NCI-H82 (cell line): Measurements from ENCODE around the gene BEAN1.
"Not testable (repeated sequence)": the region's sequence is repeated elsewhere in the genome, so short reads cannot be mapped to it uniquely, and the experiment has no call there.

ENCODE experiments used
- DNase-seq: peaks from one replicate; lab custom pipeline; 2025; lab: John Stamatoyannopoulos, UW

Gene BEAN1

DNA sequence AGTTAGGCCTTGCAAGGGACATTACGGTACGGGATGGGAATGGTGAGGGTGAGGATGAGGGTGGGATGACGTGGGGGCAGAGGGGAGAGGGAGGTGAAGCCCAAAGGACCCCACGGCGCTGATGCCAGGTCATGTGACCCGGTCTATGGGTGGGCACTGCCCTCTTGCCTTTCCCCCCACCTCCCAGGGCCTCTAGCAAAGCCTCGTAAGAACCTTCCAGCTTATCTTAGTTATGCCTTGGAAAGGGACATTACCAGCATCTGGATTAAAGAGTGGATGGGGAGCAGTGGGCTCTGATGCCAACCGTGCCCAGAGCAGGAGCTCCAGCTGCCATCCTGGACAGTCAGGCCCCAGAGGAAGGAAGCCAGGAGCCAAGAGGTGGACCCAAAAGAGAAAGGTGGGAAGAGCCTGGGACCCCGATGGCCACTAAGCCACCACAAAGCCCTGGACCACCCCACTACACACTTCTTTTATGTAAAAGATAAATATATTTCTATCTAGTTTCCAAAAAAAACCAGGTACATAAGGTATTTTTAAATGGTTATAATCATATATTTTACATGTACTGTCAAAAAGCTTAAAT lies 81.9 kb downstream of the BEAN1 start:
- no peak for DNase-seq

DNA sequence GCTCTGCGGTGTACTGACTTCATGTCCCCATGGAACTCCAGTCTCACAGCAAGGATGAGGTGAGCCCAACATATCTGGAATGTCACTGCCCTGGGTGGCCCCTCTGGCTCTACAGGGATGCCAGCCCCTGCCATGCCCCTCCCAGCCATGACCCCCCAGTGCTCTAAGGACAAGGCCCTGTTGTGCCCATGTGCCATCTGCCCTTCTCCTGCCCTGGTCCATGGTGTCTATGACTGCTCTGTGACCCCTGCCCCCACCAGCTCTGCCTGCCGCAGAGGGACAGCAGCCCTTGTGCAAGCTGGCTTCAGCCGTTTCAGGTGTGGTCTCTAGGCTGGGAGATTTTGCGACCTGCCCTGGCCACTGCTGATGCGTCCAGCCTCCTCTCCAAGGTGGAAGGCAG lies 82.5 kb downstream of the BEAN1 start:
- DNase-seq: no peak

DNA sequence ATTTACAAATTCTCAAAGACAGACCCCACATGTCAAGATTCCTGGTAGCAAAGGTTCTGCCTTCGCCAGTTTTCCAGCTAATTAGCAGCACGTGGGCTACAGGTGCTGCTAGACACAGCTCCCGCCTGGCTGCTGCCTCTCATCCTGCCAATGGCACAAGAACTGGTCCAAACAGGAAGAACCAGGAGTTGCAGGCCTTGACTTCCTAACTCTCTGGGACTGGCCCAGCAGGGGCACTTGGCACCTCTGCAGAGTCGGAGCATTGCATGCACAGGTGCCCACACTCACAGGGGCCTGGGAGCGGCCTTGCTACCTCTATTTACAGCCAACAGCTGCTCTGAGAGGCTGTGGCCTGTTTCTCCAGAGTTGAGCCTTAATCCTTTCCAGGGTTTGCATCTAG lies 83.2 kb downstream of the BEAN1 start:
- no peak for DNase-seq

DNA sequence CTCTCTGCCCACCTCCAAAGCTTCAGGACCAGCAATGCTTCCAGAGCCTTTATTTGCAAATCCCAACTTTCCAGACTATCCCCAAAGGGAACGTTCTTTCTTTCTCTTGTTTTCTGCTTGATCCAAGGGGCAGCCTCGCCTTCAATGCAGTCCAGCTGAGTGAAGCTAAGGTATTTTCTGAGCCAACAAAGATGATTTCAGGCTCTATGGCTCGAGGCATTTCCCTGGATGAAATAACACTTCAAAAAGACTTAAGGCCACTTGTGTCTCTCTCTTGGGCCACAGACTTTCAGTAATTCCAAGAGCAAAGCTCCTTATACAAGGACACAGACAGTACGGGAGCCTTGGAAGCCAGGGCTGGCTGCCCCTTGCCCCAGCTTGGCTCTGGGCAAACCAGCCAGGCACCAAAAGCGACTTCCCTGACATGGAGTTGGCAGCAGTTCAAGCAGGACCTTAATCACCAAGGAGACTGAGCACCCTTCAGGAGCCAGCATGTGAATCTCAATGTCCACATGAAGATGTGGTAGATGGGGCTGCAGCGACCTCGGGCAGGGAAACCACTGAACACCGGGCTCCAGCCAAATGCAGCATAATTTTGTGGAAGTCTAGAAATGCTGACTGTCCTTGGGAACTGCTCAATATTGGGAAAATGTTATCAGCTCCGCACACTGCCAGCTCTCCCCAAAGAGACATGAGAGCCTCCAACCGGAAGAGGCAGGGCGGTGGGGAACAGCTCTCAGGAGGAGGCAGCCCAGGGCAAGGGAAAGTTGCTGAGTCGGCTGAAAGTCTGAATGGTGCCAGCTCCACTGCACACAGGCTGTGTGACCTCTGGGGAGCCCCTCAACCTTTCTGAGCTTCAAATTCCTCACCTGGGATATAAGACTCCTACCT lies 83.9 kb downstream of the BEAN1 start:
- DNase-seq: no peak

DNA sequence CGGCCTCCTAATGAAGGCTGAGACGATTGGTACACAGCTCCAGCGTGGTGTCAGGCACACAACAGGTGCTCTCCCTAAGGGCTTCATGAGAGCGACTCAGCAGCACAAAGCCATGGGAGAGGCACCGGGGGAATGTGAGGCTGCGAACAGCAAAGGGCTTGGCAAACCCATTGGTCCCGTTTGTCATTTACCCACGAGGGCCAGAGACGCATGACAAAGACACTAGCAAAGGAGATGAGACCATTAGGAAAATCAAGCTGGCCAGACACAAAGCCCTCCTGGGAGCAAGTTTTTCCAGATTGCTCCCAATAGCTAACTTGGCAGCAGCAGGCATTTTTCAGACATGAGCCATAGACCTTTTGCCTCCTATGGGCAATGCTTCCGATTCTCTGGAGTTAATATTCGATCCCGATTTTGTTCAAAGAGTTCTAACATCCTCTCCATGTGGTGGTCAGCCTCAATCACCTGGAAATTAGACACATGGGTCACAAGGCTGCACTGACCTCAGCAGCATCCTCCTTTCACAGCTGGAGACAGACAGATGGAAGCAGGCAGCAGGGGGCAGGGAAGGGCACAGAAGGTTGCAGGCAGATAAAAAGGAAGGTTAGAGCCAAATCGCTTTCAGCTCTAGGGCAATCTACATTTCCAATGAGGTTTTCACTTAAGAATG lies 84.6 kb downstream of the BEAN1 start:
- peak; percentile 14 for DNase-seq

DNA sequence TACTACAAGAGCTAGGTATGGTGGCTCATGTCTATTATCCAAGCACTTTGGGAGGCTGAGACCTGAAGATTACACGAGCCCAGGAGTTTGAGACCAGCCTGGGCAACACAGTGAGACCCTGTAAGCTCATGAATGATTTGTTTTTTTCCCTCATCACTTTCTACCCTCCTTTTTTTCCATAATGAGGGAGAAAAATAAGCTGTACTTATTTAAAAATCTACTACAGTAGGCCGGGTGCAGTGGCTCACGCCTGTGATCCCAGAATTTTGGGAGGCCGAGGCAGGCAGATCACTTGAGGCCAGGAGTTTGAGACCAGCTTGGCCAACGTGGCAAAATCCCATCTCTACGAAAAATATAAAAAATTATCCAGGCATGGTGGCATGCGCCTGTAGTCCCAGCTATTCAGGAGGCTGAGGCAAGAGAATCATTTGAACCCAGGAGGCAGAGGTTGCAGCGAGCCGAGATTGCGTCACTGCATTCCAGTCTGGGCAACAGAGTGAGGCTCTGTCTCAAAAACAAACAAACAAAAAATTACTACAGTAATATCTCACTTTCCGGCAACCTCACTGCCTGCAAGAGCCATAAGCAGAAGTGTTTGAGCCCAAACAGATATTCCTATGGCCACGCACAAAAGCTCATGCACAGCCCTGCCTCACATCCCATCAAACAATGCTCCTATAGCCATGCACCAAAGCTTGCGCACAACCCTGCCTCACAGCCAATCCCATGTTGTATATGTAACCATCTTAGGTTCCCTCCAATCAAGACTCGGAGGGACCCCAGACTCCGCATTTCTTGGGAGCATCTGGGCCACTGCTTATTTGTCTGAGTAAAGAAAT lies 85.4 kb downstream of the BEAN1 start:
- no peak for DNase-seq

DNA sequence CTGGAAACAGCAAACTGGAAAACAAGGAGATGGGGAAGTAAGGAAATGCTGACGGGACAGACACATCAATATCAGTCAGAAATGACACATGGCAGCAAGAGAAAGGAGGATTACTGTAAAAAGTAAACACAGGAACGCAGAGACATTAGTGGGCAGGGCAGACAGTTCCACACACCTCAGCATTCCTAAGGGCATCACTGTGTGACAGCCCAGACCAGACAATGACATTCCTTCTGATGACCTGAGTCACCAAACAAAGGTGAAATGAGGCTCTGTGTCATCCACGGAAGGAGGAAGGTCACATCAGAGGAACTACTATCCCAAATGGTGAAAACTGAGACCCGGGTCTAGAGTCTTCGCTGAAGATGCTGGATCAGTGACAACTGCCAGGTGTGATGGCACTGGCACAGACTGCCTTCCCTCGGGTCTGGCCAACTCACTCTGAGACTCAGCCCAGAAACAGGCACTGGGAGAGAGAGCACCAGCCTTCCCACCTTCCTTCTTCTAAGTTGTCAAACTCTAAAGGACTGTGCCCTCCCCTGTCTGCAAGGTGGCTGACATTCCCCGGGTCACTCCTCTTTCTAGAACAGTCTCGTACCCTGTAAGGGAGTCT lies 86.1 kb downstream of the BEAN1 start:
- no peak for DNase-seq

DNA sequence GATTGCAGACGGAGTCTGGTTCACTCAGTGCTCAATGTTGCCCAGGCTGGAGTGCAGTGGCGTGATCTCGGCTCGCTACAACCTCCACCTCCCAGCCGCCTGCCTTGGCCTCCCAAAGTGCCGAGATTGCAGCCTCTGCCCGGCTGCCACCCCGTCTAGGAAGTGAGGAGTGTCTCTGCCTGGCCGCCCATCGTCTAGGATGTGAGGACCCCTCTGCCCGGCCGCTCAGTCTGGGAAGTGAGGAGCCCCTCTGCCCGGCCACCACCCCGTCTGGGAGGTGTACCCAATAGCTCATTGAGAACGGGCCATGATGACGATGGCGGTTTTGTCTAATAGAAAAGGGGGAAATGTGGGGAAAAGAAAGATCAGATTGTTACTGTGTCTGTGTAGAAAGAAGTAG lies 87.3 kb downstream of the BEAN1 start:
- not testable (repeated sequence) for DNase-seq

DNA sequence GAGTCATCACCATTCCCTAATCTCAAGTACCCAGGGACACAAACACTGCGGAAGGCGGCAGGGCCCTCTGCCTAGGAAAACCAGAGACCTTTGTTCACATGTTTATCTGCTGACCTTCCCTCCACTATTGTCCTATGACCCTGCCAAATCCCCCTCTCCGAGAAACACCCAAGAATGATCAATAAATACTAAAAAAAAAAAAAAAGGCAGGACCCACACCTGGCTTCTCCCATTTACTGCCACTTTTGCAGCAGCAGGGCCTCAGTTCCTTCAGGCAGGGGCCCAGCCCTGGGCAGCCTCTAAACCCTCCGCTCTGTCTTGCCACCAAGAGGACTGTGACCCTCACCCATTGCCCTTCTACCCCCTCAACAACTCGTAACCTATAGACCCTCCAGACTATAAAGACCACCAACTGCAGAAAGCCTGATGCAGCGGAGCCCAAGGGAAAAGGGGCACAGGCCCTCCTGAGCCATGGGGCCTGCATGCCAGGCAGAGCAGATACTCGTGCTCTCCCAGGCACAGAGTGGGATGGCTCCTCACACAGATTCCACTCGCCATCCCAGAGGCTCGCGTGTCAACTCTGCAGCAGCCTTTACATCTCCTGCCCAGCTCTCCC lies 88.0 kb downstream of the BEAN1 start:
- not testable (repeated sequence) for DNase-seq

DNA sequence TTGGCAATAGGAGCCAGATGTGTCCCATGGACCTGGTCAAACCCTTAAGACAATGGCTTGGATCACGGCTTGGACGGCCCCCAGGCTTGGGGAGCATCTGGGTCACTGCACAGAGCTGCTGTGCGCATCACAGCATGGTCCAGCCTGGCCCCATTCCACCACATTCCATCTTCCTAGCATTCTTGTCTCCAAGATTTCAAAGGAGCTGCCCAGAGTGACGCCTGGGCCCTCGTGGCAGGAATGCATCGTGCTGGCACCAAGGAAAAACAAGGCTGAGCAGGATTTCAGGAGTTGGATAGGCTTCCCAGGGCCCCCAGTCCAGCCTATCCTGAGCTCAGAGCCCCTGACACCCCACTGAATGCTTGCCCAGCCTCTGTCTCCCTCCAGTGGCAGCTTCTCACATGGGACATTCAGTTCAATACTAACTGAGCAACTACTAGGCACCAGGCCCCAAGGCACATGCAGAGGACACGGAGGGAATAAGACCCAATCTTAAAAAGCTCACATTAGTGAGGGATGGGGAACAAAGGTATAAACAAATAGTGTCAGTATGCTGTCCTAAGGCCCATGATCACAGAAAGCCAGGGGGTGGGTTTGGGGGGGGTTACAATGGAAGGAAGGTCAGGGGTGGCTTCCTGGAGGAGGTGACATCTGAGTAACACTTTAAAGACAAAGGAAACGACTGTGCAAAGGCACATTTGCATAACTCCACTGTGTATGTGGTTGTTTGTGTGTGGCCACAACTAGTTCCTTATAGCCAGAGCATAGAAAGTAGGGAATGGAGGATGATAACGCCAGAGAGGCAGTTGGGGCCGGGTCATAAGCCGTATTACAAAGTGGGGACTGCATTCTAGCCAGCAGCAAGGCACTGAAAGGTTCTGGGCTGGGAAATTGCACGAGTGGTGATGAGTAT lies 88.8 kb downstream of the BEAN1 start:
- peak; percentile 7 for DNase-seq

DNA sequence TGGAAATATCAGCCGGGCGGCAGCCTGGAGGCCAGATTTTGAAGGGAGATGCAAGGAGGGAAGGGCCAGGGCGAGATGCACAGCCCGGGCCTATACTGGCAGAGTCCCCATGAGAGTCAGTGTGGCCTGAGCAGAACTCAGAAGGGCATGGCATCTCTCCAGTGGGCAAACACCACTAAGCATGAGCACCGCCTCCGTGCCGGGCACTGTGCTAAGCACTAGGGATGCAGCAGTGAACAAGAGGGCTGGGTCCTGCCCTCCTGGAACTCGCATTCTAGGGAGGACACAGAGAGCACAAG lies 89.4 kb downstream of the BEAN1 start:
- no peak for DNase-seq

DNA sequence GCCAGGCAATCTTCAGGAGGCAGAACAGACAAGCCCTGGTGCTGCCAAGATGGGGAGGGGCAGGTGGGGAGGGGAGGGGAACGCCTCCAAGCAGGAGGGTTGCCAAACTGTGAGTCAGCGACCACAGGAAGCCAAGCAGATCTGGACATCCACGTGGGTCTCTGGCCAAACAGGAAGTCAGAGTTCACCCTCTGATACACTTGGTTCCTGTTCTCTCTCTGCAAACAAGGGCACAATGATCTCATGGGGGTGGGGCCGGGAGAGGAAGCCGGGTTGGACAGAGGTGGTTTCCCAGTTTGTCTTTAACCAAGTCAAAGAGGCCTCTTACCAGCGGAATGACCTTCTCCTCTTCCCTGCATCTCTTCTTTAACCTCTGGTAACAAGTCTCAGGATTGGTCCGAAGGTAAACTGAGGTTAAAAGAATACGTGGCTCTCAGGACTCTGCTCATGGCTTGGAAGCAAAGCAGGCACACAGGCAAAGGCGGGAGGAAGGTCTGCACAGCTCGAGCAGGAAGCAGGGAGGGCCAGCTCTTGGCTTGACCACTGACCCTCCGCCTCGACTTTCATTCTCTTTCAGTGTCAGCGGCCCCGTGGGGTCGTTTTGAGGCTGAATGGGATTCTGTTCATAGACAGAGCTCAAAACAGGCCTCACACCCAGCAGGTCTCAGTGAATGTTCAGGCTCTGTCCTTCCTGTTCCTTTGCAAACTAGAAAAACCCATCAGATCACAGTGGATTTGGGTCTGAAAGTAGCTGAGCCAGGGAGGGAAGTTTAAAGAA lies 89.9 kb downstream of the BEAN1 start:
- no peak for DNase-seq

DNA sequence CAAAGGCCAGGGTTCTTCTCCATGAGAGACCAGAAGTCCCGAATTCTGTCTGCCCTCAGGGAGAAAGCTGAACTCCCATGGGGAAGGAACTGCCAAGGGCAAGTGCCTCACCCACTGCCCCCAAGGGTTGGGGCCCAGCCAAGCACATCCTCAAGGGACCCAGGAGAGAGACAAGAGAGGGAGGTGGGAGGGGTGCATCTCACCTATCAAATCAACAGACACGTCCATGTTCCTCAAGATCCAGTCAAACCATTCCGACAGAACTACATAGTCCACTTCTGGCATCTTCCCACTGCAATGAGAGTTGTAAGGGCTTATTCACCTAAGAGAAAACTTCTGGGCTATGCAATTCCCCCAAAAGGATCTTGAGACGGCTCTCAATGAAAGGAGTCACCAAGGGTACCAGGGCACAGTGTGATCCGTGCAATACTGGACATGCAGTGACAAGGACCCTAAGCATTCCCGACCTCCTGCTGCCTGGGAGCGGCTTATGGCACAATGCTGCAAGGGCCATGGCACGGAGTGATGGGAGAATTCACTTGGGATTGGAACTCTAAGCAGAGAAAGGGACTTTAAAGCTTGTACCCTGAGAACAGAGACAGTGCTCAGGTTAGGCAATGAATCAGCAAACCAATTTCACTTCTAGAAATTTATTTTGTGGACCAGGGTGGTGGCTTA lies 90.6 kb downstream of the BEAN1 start:
- no peak for DNase-seq

DNA sequence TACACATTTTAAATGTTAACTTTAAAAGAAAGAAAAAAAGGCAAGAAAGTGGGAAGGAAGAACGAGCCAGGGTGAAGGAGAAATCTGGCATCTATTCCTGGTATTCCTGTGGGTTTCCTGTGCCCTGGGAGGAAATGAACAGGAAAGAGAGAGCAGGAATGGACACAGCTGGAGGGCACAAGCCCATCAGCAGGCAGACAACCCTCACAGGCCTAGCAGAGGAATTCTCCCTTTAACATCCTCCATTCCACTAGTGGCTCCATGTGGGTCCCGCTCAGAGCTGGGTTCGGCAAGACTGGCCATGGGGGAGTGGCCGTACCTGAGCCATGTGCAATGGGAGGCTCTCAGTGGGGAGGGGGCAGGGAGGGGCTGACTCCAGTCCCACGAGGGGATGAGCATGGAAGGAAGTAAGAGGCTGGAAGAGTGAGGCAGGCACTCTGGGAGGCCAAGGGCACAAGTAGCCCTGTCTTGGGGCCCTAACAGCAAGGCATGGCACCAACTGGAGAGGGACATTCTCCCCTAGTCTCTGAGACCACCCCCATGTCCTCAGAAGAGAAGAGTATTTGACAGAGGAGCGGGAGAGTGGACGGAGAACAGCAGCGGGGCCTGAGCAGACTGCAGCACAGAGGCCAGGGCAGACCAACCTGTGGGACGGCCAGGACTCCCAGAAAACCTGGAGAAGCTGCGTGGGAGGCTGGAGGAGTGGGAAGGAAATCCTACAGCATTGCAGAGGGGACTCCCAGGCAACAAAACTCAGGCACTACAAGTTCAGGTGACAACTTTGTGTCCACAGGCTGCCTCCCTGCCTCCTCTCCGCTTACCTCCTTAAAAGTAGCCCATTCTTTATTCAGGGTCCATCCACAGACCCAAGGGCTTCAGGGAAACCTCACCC lies 92.6 kb downstream of the BEAN1 start:
- DNase-seq: no peak

DNA sequence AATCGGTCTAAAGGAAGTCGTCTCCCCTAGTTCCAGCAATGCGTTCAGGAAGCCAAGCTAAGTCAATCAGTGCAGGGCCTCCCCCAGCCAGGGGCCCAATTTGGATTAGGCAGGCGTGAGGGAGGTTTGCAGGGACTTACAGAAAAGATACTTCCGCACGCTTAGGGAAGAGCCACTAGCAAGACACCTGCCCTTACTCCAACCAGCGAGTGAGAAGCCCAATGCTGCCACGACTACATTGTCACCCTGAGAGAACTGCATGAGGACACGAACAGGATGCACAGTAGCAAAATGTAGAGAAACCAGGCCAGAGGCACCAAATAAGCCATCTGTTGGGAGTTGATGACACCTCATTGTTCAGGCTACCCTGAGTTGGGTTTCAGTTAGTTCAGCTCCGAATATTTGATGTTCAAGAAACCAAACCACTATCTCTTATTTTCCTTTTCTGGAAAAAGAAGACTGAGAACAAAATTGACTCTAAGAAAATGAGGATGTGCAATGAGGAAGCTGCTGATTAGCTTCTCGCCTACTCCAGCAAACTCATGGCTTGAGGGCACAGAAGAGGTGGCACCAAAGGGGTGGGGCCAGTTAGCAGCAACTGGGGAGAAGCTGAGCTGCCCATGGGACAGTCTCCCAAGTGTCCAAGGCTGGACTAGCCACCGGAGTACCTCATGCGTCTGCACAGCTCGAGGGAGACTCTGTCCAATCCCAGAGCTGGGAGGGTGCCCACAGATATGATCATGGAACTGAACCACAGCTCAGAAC lies 93.5 kb downstream of the BEAN1 start:
- DNase-seq: no peak

DNA sequence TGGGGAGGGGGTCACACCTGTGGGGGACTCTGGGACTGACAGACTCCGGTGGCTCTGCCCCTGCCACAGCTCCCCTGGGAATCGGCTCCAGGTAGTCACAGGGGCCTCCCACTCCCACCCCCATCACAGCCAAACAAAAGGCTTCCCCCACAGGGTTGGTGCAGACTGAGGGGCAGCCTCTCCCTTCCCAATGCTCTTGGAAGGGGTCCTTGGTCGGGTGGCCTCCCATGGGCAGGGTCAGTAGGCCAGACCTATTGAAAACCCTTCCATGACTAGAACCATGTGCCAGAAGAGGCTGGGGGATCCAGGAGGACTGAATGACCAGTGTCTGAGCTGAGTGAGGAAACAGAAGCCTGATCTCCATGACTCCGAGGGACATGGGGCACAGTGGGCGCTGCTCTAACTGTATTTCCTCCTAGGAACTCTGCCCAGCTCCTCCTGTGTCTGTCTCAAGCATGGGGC lies 94.2 kb downstream of the BEAN1 start:
- DNase-seq: no peak
